GM23248 (cell line): ENCODE results near the gene SLC12A1. TPM values are rescaled to one million over a fixed set of nuclear protein-coding genes. Genes with fewer than 3 reads are reported as not detected.
A peak's percentile ranks its signal among the peaks of the same experiment; 100 is the strongest.

Experiments
- DNase-seq: peaks from one replicate; pipeline ENCODE4 v3.0.0-alpha.2; 2015
- H2AFZ ChIP-seq: fragments of 200-600 bp; sonication (generic); 2 replicates; pipeline ENCODE4 v1.6.1; 2016; ENCODE audit warnings: antibody characterized with exemption
- H3F3A ChIP-seq: fragments of 200-600 bp; sonication (generic); 2 replicates; pipeline ENCODE4 v1.6.1; 2016; ENCODE audit warnings: mild to moderate bottlenecking, antibody characterized with exemption, mixed run types; ENCODE audit not compliant: insufficient read depth
- H3K27ac ChIP-seq: fragments of 200-600 bp; sonication (generic); 2 replicates; pipeline ENCODE4 v1.5.1; 2016; ENCODE audit warnings: mild to moderate bottlenecking
- H3K27me3 ChIP-seq: fragments of 200-600 bp; sonication (generic); replicated peaks from 2 replicates; pipeline ENCODE4 v1.6.1; 2016; ENCODE audit warnings: mild to moderate bottlenecking; ENCODE audit not compliant: insufficient read depth
- H3K36me3 ChIP-seq: fragments of 200-600 bp; sonication (generic); 2 replicates; pipeline ENCODE4 v1.6.1; 2016; ENCODE audit warnings: low read depth, mild to moderate bottlenecking
- H3K4me1 ChIP-seq: fragments of 200-600 bp; sonication (generic); 2 replicates; pipeline ENCODE4 v1.6.1; 2016; ENCODE audit warnings: mild to moderate bottlenecking; ENCODE audit not compliant: insufficient read depth
- H3K4me2 ChIP-seq: fragments of 200-600 bp; sonication (generic); one replicate; pipeline ENCODE4 v1.6.1; 2016; ENCODE audit warnings: mild to moderate bottlenecking; ENCODE audit not compliant: unreplicated experiment
- H3K4me3 ChIP-seq: fragments of 200-600 bp; sonication (generic); 2 replicates; pipeline ENCODE4 v1.5.1; 2016; ENCODE audit warnings: mild to moderate bottlenecking
- H3K79me2 ChIP-seq: fragments of 200-600 bp; sonication (generic); 2 replicates; pipeline ENCODE4 v1.6.1; 2016; ENCODE audit warnings: mild to moderate bottlenecking; ENCODE audit not compliant: insufficient read depth
- H3K9ac ChIP-seq: fragments of 200-600 bp; sonication (generic); 2 replicates; pipeline ENCODE4 v1.6.1; 2016; ENCODE audit warnings: mild to moderate bottlenecking
- H3K9me2 ChIP-seq: fragments of 200-600 bp; sonication (generic); 2 replicates; pipeline ENCODE4 v1.6.1; 2016; ENCODE audit warnings: mixed run types, mild to moderate bottlenecking, moderate library complexity; ENCODE audit not compliant: insufficient read depth
- H3K9me3 ChIP-seq: fragments of 200-600 bp; sonication (generic); one replicate; pipeline ENCODE4 v1.6.1; 2017; ENCODE audit warnings: low read depth
- H4K20me1 ChIP-seq: fragments of 200-600 bp; sonication (generic); 2 replicates; pipeline ENCODE4 v1.6.0; 2016; ENCODE audit not compliant: insufficient read depth
- EZH2 ChIP-seq: fragments of 200-600 bp; sonication (generic); IDR thresholded peaks from 2 replicates; pipeline ENCODE4 v1.6.1; 2018; ENCODE audit warnings: antibody characterized with exemption, mild to moderate bottlenecking; ENCODE audit not compliant: insufficient read depth, poor library complexity, severe bottlenecking
- EZH2phosphoT487 ChIP-seq: fragments of 200-600 bp; sonication (generic); IDR thresholded peaks from 2 replicates; pipeline ENCODE4 v1.6.1; 2018; ENCODE audit warnings: antibody characterized with exemption, moderate library complexity, mild to moderate bottlenecking, low read depth; ENCODE audit not compliant: insufficient read depth
- WGBS, 2 experiments: methylation state at CpG; one replicate each; pipeline ENCODE4 v1.1.6; 2015 to 2017; ENCODE audit warnings: low lambda C conversion rate in 2 of 2, low coverage in 1 of 2; ENCODE audit errors: missing lambda C conversion rate in 2 of 2; 5-methylcytosine and 5-hydroxymethylcytosine counted together
- in situ Hi-C: fragments of 300-500 bp; cut with MboI; formaldehyde crosslinking; loops from 2 replicates; pipeline ENCODE4 v1.15.0; 2020
- polyA plus RNA-seq: library from polyadenylated mRNA; unstranded; fragments of >200 nt; fragmentation: Nextera tagmentation; extraction: Ambion mirVana; gene quantifications from 2 replicates; pipeline ENCODE4 v1.2.1, GENCODE V29; 2016
- total RNA-seq: library from RNA; depleted of rRNA; stranded (reverse); fragments of >200 nt; shearing (Covaris generic); gene quantifications from 2 replicates; pipeline ENCODE4 v1.2.3, GENCODE V29; 2014

Gene SLC12A1
- total and polyA plus RNA-seq, 2 experiments from 2014 or later: not detected

DNA sequence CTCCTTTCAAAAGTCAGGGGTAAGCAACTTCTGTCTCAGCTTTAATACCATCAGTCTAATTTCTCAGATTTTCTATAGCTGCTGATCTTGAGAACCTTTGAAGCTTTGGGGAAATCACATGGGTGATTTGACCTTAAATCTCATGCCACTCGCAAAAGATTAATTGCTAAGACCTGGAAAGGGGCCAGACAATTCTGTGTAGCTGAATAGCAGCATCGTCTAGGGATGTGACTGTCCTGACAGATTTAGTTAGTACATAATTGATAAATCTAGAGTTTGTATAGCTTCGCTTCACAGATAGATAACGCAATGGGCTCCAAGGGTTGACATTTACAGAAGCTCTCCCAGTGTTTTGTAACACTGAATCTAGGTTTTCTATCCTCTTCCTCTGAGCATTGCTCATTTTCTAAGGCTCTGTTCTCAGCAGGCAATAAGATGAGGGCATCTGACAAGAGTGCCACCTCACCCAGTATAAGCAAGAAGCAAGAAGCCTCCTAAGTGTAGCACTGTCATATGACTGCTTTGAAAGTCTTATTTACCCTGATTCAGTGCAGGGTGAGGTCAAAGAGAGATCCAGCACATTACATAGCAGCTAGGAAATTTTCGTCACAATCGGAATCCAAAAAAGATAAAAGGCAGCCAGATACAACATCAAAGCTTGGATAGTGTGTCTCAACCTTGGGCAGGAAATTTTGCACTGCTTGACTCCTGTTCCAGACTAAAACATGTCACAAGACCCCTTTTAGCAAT lies 77.5 kb downstream of the SLC12A1 start:
- Histone ChIP-seq H2AFZ (no peak overlapping the region), H3K9me3 (no peaks in the 10 kb centered on the region), H3K36me3 (no peaks in the 10 kb centered on the region), H3K9me2 (no peaks in the 10 kb centered on the region), H3K27me3 (no peaks in the 10 kb centered on the region), H3K4me3 (no peak overlapping the region), H3K27ac (no peak overlapping the region), H3F3A (no peaks in the 10 kb centered on the region), H3K79me2 (no peaks in the 10 kb centered on the region), H3K4me1 (peaks cover 4% of the 10 kb centered on the region; the same call in 1 of the 2 replicates), H4K20me1 (no peaks in the 10 kb centered on the region), H3K4me2 (no peak overlapping the region), H3K9ac (no peak overlapping the region)
- 72 to 74% methylated on average over 6 of the region's 6 CpGs for WGBS, 2 experiments
- no peak for DNase-seq
- TF ChIP-seq EZH2phosphoT487 (no peak), EZH2 (no peak)
- in situ Hi-C loops: loop anchor here (25.0 kb wide), 1 partner anchor 546 kb away; no protein-coding TSS in a partner anchor

DNA sequence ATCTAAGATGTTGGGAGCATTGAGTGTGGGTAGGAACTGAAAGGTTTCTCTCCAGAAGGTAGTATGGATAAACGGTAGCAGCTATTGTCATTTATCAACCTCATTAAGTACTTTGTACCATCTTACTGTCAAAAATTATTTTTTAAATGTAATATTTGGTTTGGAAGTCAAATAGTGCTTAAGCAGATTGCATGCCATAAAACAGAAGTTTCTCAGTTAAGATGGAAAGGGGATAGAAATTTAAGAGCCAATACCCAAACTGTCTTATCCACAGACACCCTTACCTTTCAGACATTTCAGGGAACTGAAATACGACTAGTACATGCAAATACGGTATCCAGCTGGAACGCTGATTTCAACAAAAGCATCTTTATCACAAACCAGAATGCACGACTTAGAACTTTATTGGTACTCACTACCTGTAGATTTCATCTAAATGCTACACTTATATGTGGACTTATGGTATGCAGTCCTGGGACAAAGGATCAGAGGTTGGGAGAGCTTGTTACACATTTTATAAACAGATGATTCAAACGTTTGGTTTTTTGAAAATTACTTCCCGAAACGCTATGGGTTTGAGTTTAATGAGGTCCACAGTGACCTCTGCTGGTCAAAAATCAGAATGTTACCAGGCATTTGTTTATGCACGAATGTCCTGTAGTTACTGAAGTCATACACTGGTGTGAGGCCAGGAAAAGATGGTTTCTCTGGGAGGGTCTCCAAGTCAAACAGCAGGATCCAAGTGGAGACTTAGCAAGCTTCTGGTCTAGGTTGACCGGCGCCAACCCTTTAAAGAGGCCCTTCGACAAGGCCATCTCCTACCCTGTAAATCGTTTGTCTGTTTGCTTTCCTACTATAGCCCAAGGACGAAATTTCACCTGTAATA lies 79.5 kb downstream of the SLC12A1 start:
- TF ChIP-seq EZH2phosphoT487: no peak
- TF ChIP-seq EZH2: no peak
- Histone ChIP-seq H3K79me2 (no peaks in the 10 kb centered on the region), H3F3A (no peaks in the 10 kb centered on the region), H4K20me1 (no peaks in the 10 kb centered on the region), H2AFZ (peak overlapping the region; percentile 83), H3K9me2 (no peaks in the 10 kb centered on the region), H3K4me3 (peak overlapping the region; percentile 67), H3K4me1 (peaks cover 12% of the 10 kb centered on the region), H3K9ac (peak overlapping the region; percentile 42; the same call in 1 of the 2 replicates), H3K27ac (no peak overlapping the region), H3K9me3 (no peaks in the 10 kb centered on the region), H3K36me3 (no peaks in the 10 kb centered on the region), H3K4me2 (peak overlapping the region; percentile 97), H3K27me3 (no peaks in the 10 kb centered on the region)
- 13 to 16% methylated on average over 14 of the region's 14 CpGs for WGBS, 2 experiments
- in situ Hi-C loops: loop anchor here (25.0 kb wide), 1 partner anchor 548 kb away; no protein-coding TSS in a partner anchor
- peak; percentile 77 for DNase-seq

- H3K9me2 ChIP-seq: no peaks in the 10 kb centered on the region
- no peaks in the 10 kb centered on the region for H3K9me3 ChIP-seq
- no peak for TF ChIP-seq EZH2
- no peak for TF ChIP-seq EZH2phosphoT487
- H3F3A ChIP-seq: no peaks in the 10 kb centered on the region
- H3K79me2 ChIP-seq: no peaks in the 10 kb centered on the region
- no peaks in the 10 kb centered on the region for H3K36me3 ChIP-seq
- no peak overlapping the region for H3K4me2 ChIP-seq
- no peak overlapping the region for H3K27ac ChIP-seq
- H3K9ac ChIP-seq: no peak overlapping the region
- no peak overlapping the region for H2AFZ ChIP-seq
- no peak overlapping the region for H3K4me3 ChIP-seq
- WGBS, 2 experiments: 63% methylated on average over 2 of the region's 2 CpGs
- peak; percentile 33 for DNase-seq
- in situ Hi-C loops: loop anchor here (25.0 kb wide), 1 partner anchor 552 kb away; no protein-coding TSS in a partner anchor
- no peaks in the 10 kb centered on the region for H3K27me3 ChIP-seq
- H3K4me1 ChIP-seq: peaks cover 12% of the 10 kb centered on the region
- H4K20me1 ChIP-seq: no peaks in the 10 kb centered on the region
Measured at GRCh38 chr15:48289628-48290027, 83.5 kb downstream of the SLC12A1 start.

GRCh38 chr15:48292458-48292857 lies 86.4 kb downstream of the SLC12A1 start:
- H3F3A ChIP-seq: no peaks in the 10 kb centered on the region
- H3K27me3 ChIP-seq: no peaks in the 10 kb centered on the region
- H3K36me3 ChIP-seq: no peaks in the 10 kb centered on the region
- no peak for DNase-seq
- H3K9me3 ChIP-seq: no peaks in the 10 kb centered on the region
- peaks cover 7% of the 10 kb centered on the region; the same call in 1 of the 2 replicates for H3K4me1 ChIP-seq
- H3K9ac ChIP-seq: no peak overlapping the region
- no peak overlapping the region for H3K27ac ChIP-seq
- no peak overlapping the region for H3K4me3 ChIP-seq
- 75 to 80% methylated on average over 4 of the region's 4 CpGs for WGBS, 2 experiments
- no peak overlapping the region for H2AFZ ChIP-seq
- H3K4me2 ChIP-seq: no peak overlapping the region
- no peaks in the 10 kb centered on the region for H4K20me1 ChIP-seq
- no peaks in the 10 kb centered on the region for H3K9me2 ChIP-seq
- no peaks in the 10 kb centered on the region for H3K79me2 ChIP-seq
- in situ Hi-C loops: loop anchor here (25.0 kb wide), 1 partner anchor 555 kb away; no protein-coding TSS in a partner anchor
- TF ChIP-seq EZH2 (no peak), EZH2phosphoT487 (no peak)
